ENCODE measurements around the gene GPR78. TPM values are rescaled to one million over a fixed set of nuclear protein-coding genes. Genes with fewer than 3 reads are reported as not detected.

The GPR78 gene
- total RNA-seq (ENCODE audit: insufficient read depth, low replicate concordance), result 7.9 TPM

- peak; percentile 69 for DNase-seq (ENCODE audit: low spot score)
These were observed at the start of gene GPR78 for GRCh38 chr4:8580321-8581093. TSS of gene GPR78 (plus strand) at chr4:8580392. CDS start at chr4:8580983, 591 bp downstream.

- peak; percentile 37 for DNase-seq (ENCODE audit: low spot score)
These were observed 47.9 kb upstream of the GPR78 start for GRCh38 chr4:8532245-8532781.

- DNase-seq (ENCODE audit: low spot score), result no peak
These were observed 46.8 kb upstream of the GPR78 start for GRCh38 chr4:8533274-8533865.

- DNase-seq (ENCODE audit: low spot score), result peak; percentile 89
These were observed 46.1 kb upstream of the GPR78 start for GRCh38 chr4:8534129-8534528.

GRCh38 chr4:8534611-8535010 lies 45.6 kb upstream of the GPR78 start:
- no peak for DNase-seq (ENCODE audit: low spot score)

GRCh38 chr4:8536467-8536866 lies 43.7 kb upstream of the GPR78 start:
- no peak for DNase-seq (ENCODE audit: low spot score)

- DNase-seq (ENCODE audit: low spot score), result peak; percentile 62
These were observed 43.1 kb upstream of the GPR78 start for GRCh38 chr4:8537041-8537461.

GRCh38 chr4:8538076-8538702 lies 42.0 kb upstream of the GPR78 start:
- no peak for DNase-seq (ENCODE audit: low spot score)

GRCh38 chr4:8538703-8539567 lies 41.3 kb upstream of the GPR78 start:
- DNase-seq (ENCODE audit: low spot score), result no peak

- DNase-seq (ENCODE audit: low spot score), result no peak
These were observed 40.5 kb upstream of the GPR78 start for GRCh38 chr4:8539661-8540060.

- no peak for DNase-seq (ENCODE audit: low spot score)
These were observed 40.1 kb upstream of the GPR78 start for GRCh38 chr4:8540072-8540471.

GRCh38 chr4:8540586-8540985 lies 39.6 kb upstream of the GPR78 start:
- no peak for DNase-seq (ENCODE audit: low spot score)

- DNase-seq (ENCODE audit: low spot score), result no peak
These were observed 39.2 kb upstream of the GPR78 start for GRCh38 chr4:8540991-8541390.

- DNase-seq (ENCODE audit: low spot score), result no peak
These were observed 38.0 kb upstream of the GPR78 start for GRCh38 chr4:8541981-8542715.

GRCh38 chr4:8542776-8543525 lies 37.2 kb upstream of the GPR78 start:
- no peak for DNase-seq (ENCODE audit: low spot score)

- no peak for DNase-seq (ENCODE audit: low spot score)
These were observed 36.6 kb upstream of the GPR78 start for GRCh38 chr4:8543623-8544022.

- DNase-seq (ENCODE audit: low spot score), result no peak
These were observed 35.9 kb upstream of the GPR78 start for GRCh38 chr4:8544282-8544681.

GRCh38 chr4:8544741-8545438 lies 35.3 kb upstream of the GPR78 start:
- DNase-seq (ENCODE audit: low spot score), result no peak

GRCh38 chr4:8545439-8545765 lies 34.8 kb upstream of the GPR78 start:
- DNase-seq (ENCODE audit: low spot score), result no peak

- no peak for DNase-seq (ENCODE audit: low spot score)
These were observed 33.5 kb upstream of the GPR78 start for GRCh38 chr4:8546766-8547107.

All from umbilical cord (tissue), 2 donors.